GM18870 (cell line): ENCODE results near the gene ZNF385D.

ENCODE experiments used
- ATAC-seq: cut with Tn5 transposase; IDR thresholded peaks from one replicate; pipeline ENCODE4 v1.9.1; 2021; ENCODE audit warnings: moderate library complexity; ENCODE audit not compliant: unreplicated experiment

ZNF385D gene

GRCh38 chr3:21682206-21682605 is 68.8 kb downstream of the ZNF385D start:
- no peak for ATAC-seq

DNA sequence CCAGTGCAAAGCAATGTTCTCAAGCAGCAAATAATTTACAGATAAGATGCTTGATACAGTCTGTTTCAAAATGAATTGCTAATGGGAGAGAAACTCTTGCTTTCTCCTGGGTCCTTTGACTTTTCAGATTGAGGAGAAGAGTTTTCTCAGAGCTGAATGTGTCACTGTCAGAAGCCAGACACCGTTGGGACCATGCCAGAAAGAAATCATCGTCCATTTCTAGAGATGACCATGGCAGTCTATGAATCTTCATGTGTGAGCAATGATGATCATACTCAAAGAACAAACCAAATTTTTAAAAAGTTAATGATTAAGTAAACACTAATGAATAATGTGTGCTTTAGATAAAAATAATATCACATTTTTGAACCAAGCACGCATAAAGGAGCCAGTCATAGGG is 77.6 kb downstream of the ZNF385D start:
- no peak for ATAC-seq

DNA sequence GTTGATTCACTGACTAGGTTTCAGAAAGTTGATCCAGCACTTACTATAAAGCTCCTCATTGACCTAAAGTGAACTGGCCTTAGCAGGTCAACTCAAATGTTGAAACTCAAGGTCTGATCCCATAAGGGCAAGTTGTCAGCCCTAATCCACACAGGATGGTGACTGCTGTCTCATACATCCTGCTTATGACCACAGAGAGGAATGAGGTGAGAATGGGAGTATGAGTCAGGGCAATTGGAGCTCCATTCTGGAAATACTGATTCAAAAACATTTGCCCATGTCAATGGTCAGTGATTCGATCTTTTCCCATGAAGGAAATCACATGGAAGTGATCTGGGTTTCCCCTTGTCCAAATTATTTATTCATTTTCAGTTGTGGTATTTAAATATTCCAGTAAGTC is 78.7 kb downstream of the ZNF385D start:
- ATAC-seq: no peak

DNA sequence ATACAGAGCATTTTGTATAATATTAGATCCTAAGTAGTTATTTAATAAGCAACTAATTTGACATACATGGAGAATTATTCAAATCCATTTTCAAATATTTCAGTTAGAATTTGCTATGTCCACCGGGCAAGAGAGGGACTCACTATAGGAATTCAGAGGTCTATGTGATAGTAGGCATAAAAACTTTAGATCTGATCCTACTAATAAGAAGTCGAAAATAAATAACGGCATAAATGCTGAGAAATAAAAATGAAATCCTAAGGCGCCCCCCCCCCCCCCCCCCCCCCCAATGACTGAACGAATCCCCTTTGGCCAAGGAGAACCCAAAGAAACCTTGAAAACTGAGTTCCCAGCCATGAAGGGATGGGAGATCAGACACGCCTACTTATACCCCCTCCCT is 80.6 kb downstream of the ZNF385D start:
- ATAC-seq: no peak

GRCh38 chr3:21668012-21668411 is 83.0 kb downstream of the ZNF385D start:
- ATAC-seq: no peak

GRCh38 chr3:21665444-21666100 is 85.4 kb downstream of the ZNF385D start:
- ATAC-seq: no peak

DNA sequence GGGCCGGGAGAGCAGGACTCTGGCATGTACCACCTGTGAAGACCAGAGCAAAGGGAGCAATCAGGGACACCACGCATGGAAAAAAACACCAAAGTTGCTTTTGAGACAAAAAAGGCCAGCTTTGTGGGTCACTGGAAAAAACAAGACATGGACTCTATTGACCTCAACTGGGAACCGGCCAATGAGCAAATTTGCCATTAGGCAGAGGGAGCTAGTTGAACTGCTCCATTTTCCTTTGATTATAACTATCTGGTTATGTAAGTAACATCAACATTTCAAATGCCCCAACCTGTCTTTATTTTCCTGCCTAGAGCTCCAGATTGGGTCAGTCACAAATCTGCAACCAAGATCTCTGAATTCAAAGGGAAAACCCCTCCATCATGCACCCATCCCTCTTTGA is 86.0 kb downstream of the ZNF385D start:
- ATAC-seq: no peak

GRCh38 chr3:21662403-21662802 is 88.6 kb downstream of the ZNF385D start:
- no peak for ATAC-seq

DNA sequence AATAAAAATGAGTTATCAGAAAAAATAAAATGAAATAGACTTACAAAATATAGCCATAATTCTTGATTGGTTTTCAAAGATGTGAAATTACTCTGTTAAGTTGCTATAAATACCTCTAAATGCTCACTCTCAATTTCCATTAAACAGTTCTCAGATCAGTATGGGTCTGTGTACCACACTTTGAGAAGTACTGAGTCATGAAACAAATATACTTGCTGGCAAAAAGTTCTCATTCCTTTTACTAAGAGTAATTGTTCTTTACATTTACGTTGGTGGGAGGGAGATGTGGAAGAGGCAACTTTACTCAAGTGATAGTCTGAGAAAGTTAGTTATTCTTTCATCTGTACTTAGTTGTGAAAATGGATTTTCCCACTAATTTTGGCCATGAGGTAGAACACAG is 96.3 kb downstream of the ZNF385D start:
- ATAC-seq: no peak

DNA sequence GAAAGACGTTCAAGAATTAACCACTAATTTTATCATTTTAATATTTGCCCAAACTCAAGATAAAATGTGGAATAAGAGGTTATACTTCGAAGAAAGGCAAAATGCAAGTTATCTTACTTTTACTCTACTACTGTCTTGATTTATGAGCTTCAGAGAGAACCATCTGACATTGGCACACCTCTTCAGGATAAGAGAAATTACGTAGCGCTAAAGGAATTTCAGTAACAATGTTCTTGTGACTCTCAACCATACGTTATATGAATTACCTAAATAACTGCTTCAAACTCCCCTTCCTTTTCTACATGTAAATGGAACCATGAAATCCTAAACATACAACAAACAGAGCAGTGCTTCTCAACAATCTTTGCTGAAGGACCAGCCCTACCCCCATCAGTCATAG is 96.8 kb downstream of the ZNF385D start:
- no peak for ATAC-seq

GRCh38 chr3:21649519-21649918 is 101.5 kb downstream of the ZNF385D start:
- no peak for ATAC-seq

- ATAC-seq: no peak
These were observed 103.0 kb downstream of the ZNF385D start for GRCh38 chr3:21647961-21648360.

- no peak for ATAC-seq
These were observed 105.7 kb downstream of the ZNF385D start for GRCh38 chr3:21645121-21645897.

- no peak for ATAC-seq
These were observed 106.7 kb downstream of the ZNF385D start for GRCh38 chr3:21644268-21644667.

- ATAC-seq: no peak
These were observed 107.3 kb downstream of the ZNF385D start for GRCh38 chr3:21643752-21644151.

GRCh38 chr3:21642433-21642832 is 108.6 kb downstream of the ZNF385D start:
- ATAC-seq: no peak

- no peak for ATAC-seq
These were observed 109.1 kb downstream of the ZNF385D start for GRCh38 chr3:21641959-21642358.

DNA sequence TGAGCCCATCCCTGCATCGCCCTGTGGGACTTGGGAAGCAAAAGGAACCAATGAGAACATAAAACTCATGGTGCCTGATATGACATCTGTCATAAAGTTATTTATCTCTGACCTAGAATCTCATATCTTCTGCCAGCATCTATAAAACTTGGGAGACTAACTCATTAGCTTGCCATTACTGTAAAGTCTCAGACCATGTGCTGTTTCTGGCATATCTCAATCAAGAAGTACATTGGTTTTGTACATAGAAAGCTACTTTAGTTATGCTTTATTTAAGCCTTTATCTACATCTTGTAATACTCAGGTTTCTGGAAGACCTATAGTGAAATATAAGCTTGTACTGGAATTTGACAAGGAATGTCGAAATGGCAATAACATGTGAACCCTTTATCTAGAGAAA is 112.5 kb downstream of the ZNF385D start:
- no peak for ATAC-seq

- no peak for ATAC-seq
These were observed 116.9 kb downstream of the ZNF385D start for GRCh38 chr3:21634112-21634511.

DNA sequence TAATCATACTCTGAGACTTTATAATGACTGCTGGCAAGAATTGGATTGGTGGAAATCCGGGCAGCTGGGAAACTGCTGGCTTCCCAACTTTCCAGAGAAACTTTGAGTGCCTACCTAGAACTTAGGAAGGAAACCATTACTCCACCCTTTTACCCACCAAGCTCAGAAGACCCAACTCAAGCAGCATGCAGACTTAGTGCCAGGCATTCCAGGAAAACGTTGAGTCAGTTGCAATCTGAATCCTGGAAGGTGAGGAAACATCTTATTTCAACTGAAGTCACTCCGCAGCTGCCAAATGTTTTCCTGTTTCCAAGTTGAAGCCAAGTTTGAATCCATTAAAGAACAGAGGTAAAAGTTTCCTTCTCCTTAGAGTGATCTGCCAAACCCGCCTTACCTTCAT is 126.5 kb downstream of the ZNF385D start:
- no peak for ATAC-seq

DNA sequence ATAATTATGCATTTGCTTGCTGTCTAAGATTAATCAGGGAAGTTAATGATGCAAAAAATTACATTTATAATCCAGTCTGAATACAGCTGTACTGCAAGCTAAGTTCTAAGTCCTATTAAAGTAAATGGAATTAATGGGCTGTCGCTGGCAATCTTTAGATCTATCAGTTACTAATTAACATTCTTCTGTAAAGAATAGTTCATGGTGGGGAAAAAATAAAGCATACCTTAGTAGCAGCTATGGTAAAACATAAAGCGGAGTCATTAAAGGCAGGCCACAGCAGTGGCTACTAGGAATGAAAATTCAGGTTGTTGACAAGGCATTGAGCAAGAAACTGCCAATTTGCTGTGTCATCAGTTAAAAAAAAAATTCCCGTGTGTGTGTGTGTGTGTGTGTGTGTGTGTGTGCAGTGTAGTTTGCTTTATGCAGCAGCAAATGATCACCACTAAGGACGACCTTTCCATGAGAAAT is 129.8 kb downstream of the ZNF385D start:
- no peak for ATAC-seq

DNA sequence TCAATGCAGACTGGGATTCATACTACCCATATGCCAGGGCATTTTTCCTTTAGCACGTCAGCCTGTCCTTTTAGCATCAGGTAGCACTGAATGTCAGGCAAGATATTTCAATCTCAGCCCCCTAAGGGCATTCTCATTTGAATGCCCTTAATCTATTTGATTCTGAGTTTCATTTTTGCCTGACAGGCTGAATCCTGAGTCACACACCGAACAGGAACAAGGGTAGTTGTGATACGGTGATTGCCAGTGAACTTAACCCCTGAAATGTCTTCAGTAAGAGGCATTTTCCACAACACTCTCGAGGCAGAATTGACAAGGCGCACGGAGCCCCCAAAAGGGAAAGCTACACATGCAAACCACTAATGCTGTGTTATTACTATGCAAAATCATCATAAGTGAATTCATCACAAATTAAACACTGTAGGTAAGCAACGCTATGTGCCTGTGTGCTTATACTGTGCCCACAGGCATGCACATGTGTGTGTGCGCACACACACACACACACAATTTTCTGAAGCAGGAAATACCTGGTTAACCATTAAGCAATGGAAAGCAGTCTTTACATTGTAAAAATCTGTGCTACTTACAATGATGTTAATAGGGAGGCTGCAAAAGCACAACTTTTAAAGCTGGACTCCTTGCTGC is 130.4 kb downstream of the ZNF385D start:
- no peak for ATAC-seq
